GM12878 (cell line): ENCODE results near the gene SV2B. TPM values are rescaled to one million over a fixed set of nuclear protein-coding genes. Genes with fewer than 3 reads are reported as not detected.

ENCODE experiments used
- CEBPB ChIP-seq, 2 experiments: fragments of 150-350 bp in 1 of 2; IDR thresholded peaks; 2 replicates each; pipeline ENCODE4 v1.6.1; 2012 to 2014; ENCODE audit warnings: low read depth in 2 of 2, low read length in 2 of 2, borderline replicate concordance in 1 of 2, inconsistent platforms in 1 of 2
- CEBPZ ChIP-seq: fragments of 150-350 bp; IDR thresholded peaks from 2 replicates; pipeline ENCODE4 v1.6.1; 2016; ENCODE audit warnings: low read depth, low read length
- E2F4 ChIP-seq: IDR thresholded peaks from 2 replicates; pipeline ENCODE4 v1.6.1; 2012; ENCODE audit warnings: low read depth, low read length, improper control_type of control experiment
- IKZF2 ChIP-seq, 2 experiments: fragments of 450-650 bp; IDR thresholded peaks; 2 replicates each; pipeline ENCODE4 v1.6.1; 2017; ENCODE audit warnings: mild to moderate bottlenecking in 2 of 2, moderate library complexity in 2 of 2
- NKRF ChIP-seq: fragments of 450-650 bp; conservative IDR thresholded peaks from 2 replicates; pipeline ENCODE4 v1.6.1; 2017; ENCODE audit warnings: mild to moderate bottlenecking, moderate library complexity
- REST ChIP-seq: IDR thresholded peaks from 2 replicates; pipeline ENCODE4 v1.6.1; 2012; ENCODE audit warnings: mild to moderate bottlenecking, low read depth, low read length
- SMAD5 ChIP-seq: IDR thresholded peaks from 2 replicates; pipeline ENCODE4 v1.6.1; 2016; ENCODE audit warnings: antibody characterized with exemption, low read depth
- TCF7 ChIP-seq: IDR thresholded peaks from 2 replicates; pipeline ENCODE4 v1.6.1; 2014; ENCODE audit warnings: antibody characterized with exemption, borderline replicate concordance
- polyA plus RNA-seq, 11 experiments: library from polyadenylated mRNA; depleted of rRNA in 4 of 11; unstranded in 6 of 11; stranded (reverse) in 5 of 11; fragments of >200 nt; fragmentation: Nextera tagmentation in 4 of 11; fragmentation: Illumina TruSeq in 1 of 11; extraction: Ambion mirVana in 4 of 11; extraction: Trizol in 1 of 11; gene quantifications; 1 replicate in 1 of 11; 2 replicates in 10 of 11; pipeline versions ENCODE4 v1.2.1 to v1.2.3, GENCODE V29; 2011 to 2016; ENCODE audit warnings: inconsistent platforms in 2 of 11, missing spikeins in 2 of 11, low read depth in 1 of 11
- total RNA-seq, 4 experiments: library from RNA; depleted of rRNA in 3 of 4; stranded (reverse); fragments of >200 nt in 3 of 4; fragmentation: Illumina TruSeq in 1 of 4; extraction: Trizol in 1 of 4; gene quantifications; 2 replicates each; pipeline versions ENCODE4 v1.2.1 to v1.2.3, GENCODE V29; 2013 to 2021

SV2B gene
- total and polyA plus RNA-seq, 10 of the 15 experiments (the other 5 are each of a cell fraction or from before 2014, with no cell fraction given), result 0.03 to 1.7 (median 1.3) TPM

GRCh38 chr15:91298101-91298500 lies 198.0 kb downstream of the SV2B start (continued):
- no peak for TF ChIP-seq CEBPZ
- TF ChIP-seq REST, result no peak
- no peak for TF ChIP-seq SMAD5
- no peak for TF ChIP-seq CEBPB (IDR thresholded peaks at IDR 0.05; ENCODE audit: borderline replicate concordance in 1 of 2, low read depth in 2 of 2, low read length in 2 of 2)
- TF ChIP-seq NKRF, result no peak
- TF ChIP-seq IKZF2 (IDR thresholded peaks at IDR 0.05), result no peak
- TF ChIP-seq TCF7, result no peak
- no peak for TF ChIP-seq E2F4
